GM19467 (cell line): ENCODE data around the gene FAM111B.
A peak's percentile ranks its signal among the peaks of the same experiment; 100 is the strongest.

ENCODE experiments used
- ATAC-seq: cut with Tn5 transposase; IDR thresholded peaks from one replicate; pipeline ENCODE4 v1.9.1; 2021; ENCODE audit warnings: mild to moderate bottlenecking, moderate library complexity; ENCODE audit not compliant: unreplicated experiment

The FAM111B gene

GRCh38 chr11:59157433-59157832, 50.4 kb downstream of the FAM111B start:
- no peak for ATAC-seq

GRCh38 chr11:59158206-59159068, 51.4 kb downstream of the FAM111B start:
- ATAC-seq, result peak; percentile 92

GRCh38 chr11:59164028-59164427, 57.0 kb downstream of the FAM111B start:
- no peak for ATAC-seq

- peak; percentile 78 for ATAC-seq
Measured at GRCh38 chr11:59171508-59172322, 64.7 kb downstream of the FAM111B start, which contains the start of gene DTX4. DTX4 (plus strand) TSS chr11:59172132; CDS start chr11:59172596, 464 bp downstream.

- peak; percentile 32 for ATAC-seq
Measured at GRCh38 chr11:59172345-59173079, 65.5 kb downstream of the FAM111B start.

- peak; percentile 1 for ATAC-seq
Measured at GRCh38 chr11:59173080-59173963, 66.3 kb downstream of the FAM111B start.

GRCh38 chr11:59173964-59174663, 67.1 kb downstream of the FAM111B start:
- ATAC-seq, result no peak

- no peak for ATAC-seq
Measured at GRCh38 chr11:59174664-59175033, 67.6 kb downstream of the FAM111B start.

GRCh38 chr11:59175091-59175501, 68.1 kb downstream of the FAM111B start:
- ATAC-seq, result no peak

GRCh38 chr11:59176330-59176729, 69.3 kb downstream of the FAM111B start:
- no peak for ATAC-seq
